Caco-2 (cell line): ENCODE results near the gene SLC30A4. TPM values are rescaled to one million over a fixed set of nuclear protein-coding genes. Genes with fewer than 3 reads are reported as not detected.

Experiments used
- BruUV-seq: library from RNA; stranded (reverse); fragments of 400-500 nt; replicated peaks from 2 replicates; lab custom pipeline; 2021; lab: Mats Ljungman, UMichigan
- CTCF ChIA-PET: fragments of 300-600 bp; sonication (Branson Sonifier 250); formaldehyde crosslinking; loops from one replicate; lab custom pipeline; 2022; ENCODE audit warnings: antibody characterized with exemption; lab: Charles Lee
- POLR2A ChIA-PET: fragments of 300-600 bp; sonication (Branson Sonifier 250); formaldehyde crosslinking; loops from one replicate; lab custom pipeline; 2022; ENCODE audit warnings: antibody characterized with exemption; lab: Charles Lee
- DNase-seq, 2 experiments: peaks; one replicate each; pipeline versions ENCODE4 v3.0.0 to v3.0.0-alpha.2; 2020 to 2022
- H3K27me3 ChIP-seq: replicated peaks from 2 replicates; pipeline ENCODE4 v1.6.0; 2011; ENCODE audit warnings: low read length; ENCODE audit not compliant: control insufficient read depth, insufficient read depth
- H3K36me3 ChIP-seq: 2 replicates; pipeline ENCODE4 v1.5.1; 2011; ENCODE audit warnings: low read length; ENCODE audit not compliant: control insufficient read depth, insufficient read depth
- H3K4me1 ChIP-seq: fragments of 250-450 bp; sonication (Bioruptor Pico); 2 replicates; pipeline ENCODE4 v1.5.1; 2020; ENCODE audit warnings: mild to moderate bottlenecking
- H3K4me3 ChIP-seq: 2 replicates; pipeline ENCODE4 v1.5.1; 2011; ENCODE audit warnings: low read depth, mild to moderate bottlenecking, control low read depth, low read length
- H3K9me3 ChIP-seq: fragments of 250-450 bp; sonication (Bioruptor Pico); 2 replicates; pipeline ENCODE4 v1.5.1; 2020; ENCODE audit warnings: mild to moderate bottlenecking, moderate library complexity
- H3K27ac Mint-ChIP-seq: one replicate; pipeline ENCODE4 v1.8.0; 2022; ENCODE audit warnings: mixed read lengths; ENCODE audit not compliant: unreplicated experiment
- H3K27me3 Mint-ChIP-seq: one replicate; pipeline ENCODE4 v1.8.0; 2022; ENCODE audit warnings: mixed read lengths; ENCODE audit not compliant: insufficient read depth, unreplicated experiment
- H3K36me3 Mint-ChIP-seq: one replicate; pipeline ENCODE4 v1.8.0; 2022; ENCODE audit warnings: mild to moderate bottlenecking, mixed read lengths; ENCODE audit not compliant: insufficient read depth, unreplicated experiment
- H3K4me1 Mint-ChIP-seq: one replicate; pipeline ENCODE4 v1.8.0; 2022; ENCODE audit warnings: low read depth, mixed read lengths; ENCODE audit not compliant: unreplicated experiment
- H3K4me3 Mint-ChIP-seq: one replicate; pipeline ENCODE4 v1.8.0; 2022; ENCODE audit warnings: mild to moderate bottlenecking, moderate library complexity, mixed read lengths; ENCODE audit not compliant: unreplicated experiment
- H3K9me3 Mint-ChIP-seq: one replicate; pipeline ENCODE4 v1.8.0; 2022; ENCODE audit warnings: mixed read lengths; ENCODE audit not compliant: unreplicated experiment
- CTCF ChIP-seq, 2 experiments: fragments of 200-600 bp in 1 of 2; IDR thresholded peaks; 1 replicate in 1 of 2; 2 replicates in 1 of 2; pipeline versions ENCODE4 v1.5.1 to v1.8.0; 2011 to 2022; ENCODE audit warnings: antibody characterized with exemption in 1 of 2, control low read depth in 1 of 2, inconsistent platforms in 1 of 2, low read depth in 1 of 2, low read length in 1 of 2, mild to moderate bottlenecking in 1 of 2, moderate library complexity in 1 of 2; ENCODE audit not compliant: insufficient read depth in 1 of 2, severe bottlenecking in 1 of 2, unreplicated experiment in 1 of 2
- intact Hi-C: fragments of 100-400 bp; cut with micrococcal nuclease; formaldehyde crosslinking; loops from one replicate; pipeline ENCODE4 v1.10.0; 2022; ENCODE audit not compliant: unreplicated experiment
- total RNA-seq: library from RNA; stranded (reverse); gene quantifications from 2 replicates; pipeline ENCODE4 v1.2.3, GENCODE V29; 2022

SLC30A4 gene
- total RNA-seq, 1 experiment from 2014 or later = 0.61 TPM

GRCh38 chr15:45548753-45549520 lies 26.4 kb upstream of the SLC30A4 start:
- no peak overlapping the region for H3K4me3 ChIP-seq
- no peaks in the 10 kb centered on the region for H3K4me1 ChIP-seq
- BruUV-seq = no TSS peak
- H3K36me3 ChIP-seq = no peaks in the 10 kb centered on the region
- no peaks in the 10 kb centered on the region for H3K27me3 Mint-ChIP-seq
- H3K27ac Mint-ChIP-seq = no peak overlapping the region
- H3K4me1 Mint-ChIP-seq = no peaks in the 10 kb centered on the region
- H3K9me3 ChIP-seq = no peaks in the 10 kb centered on the region
- H3K36me3 Mint-ChIP-seq = no peaks in the 10 kb centered on the region
- H3K4me3 Mint-ChIP-seq = no peak overlapping the region
- no peak for DNase-seq
- intact Hi-C loops = no loop called here
- H3K27me3 ChIP-seq = no peaks in the 10 kb centered on the region
- ChIA-PET CTCF (no interaction called here), POLR2A (no interaction called here)
- TF ChIP-seq CTCF (IDR thresholded peaks at IDR 0.05; ENCODE audit: insufficient read depth in 1 of 2, low read depth in 1 of 2, low read length in 1 of 2, severe bottlenecking in 1 of 2, unreplicated experiment in 1 of 2) = no peak
- H3K9me3 Mint-ChIP-seq = no peaks in the 10 kb centered on the region

GRCh38 chr15:45546789-45547188 lies 24.2 kb upstream of the SLC30A4 start:
- Histone ChIP-seq H3K4me3 (no peak overlapping the region), H3K36me3 (no peaks in the 10 kb centered on the region), H3K4me1 (no peaks in the 10 kb centered on the region), H3K27me3 (no peaks in the 10 kb centered on the region), H3K9me3 (no peaks in the 10 kb centered on the region)
- no peaks in the 10 kb centered on the region for H3K36me3 Mint-ChIP-seq
- intact Hi-C loops = no loop called here
- BruUV-seq = no TSS peak
- ChIA-PET CTCF (no interaction called here), POLR2A (interaction anchor here (0.7 kb wide), 1 partner anchor 368 kb away, joined by 3 read pairs; no protein-coding TSS in a partner anchor)
- TF ChIP-seq CTCF (IDR thresholded peaks at IDR 0.05; ENCODE audit: insufficient read depth in 1 of 2, low read depth in 1 of 2, low read length in 1 of 2, severe bottlenecking in 1 of 2, unreplicated experiment in 1 of 2) = no peak
- no peaks in the 10 kb centered on the region for H3K27me3 Mint-ChIP-seq
- H3K4me3 Mint-ChIP-seq = no peak overlapping the region
- no peaks in the 10 kb centered on the region for H3K9me3 Mint-ChIP-seq
- H3K27ac Mint-ChIP-seq = no peak overlapping the region
- no peak for DNase-seq
- no peaks in the 10 kb centered on the region for H3K4me1 Mint-ChIP-seq

GRCh38 chr15:45544266-45545023 lies 21.9 kb upstream of the SLC30A4 start:
- H3K4me1 ChIP-seq = no peaks in the 10 kb centered on the region
- no peaks in the 10 kb centered on the region for H3K36me3 ChIP-seq
- Mint-ChIP-seq H3K4me1 (no peaks in the 10 kb centered on the region), H3K27ac (no peak overlapping the region), H3K4me3 (no peak overlapping the region), H3K27me3 (no peaks in the 10 kb centered on the region), H3K9me3 (no peaks in the 10 kb centered on the region), H3K36me3 (no peaks in the 10 kb centered on the region)
- POLR2A ChIA-PET = no interaction called here
- no TSS peak for BruUV-seq
- intact Hi-C loops = no loop called here
- DNase-seq = no peak
- H3K4me3 ChIP-seq = no peak overlapping the region
- no peaks in the 10 kb centered on the region for H3K9me3 ChIP-seq
- CTCF ChIA-PET = no interaction called here
- no peak for TF ChIP-seq CTCF (IDR thresholded peaks at IDR 0.05; ENCODE audit: insufficient read depth in 1 of 2, low read depth in 1 of 2, low read length in 1 of 2, severe bottlenecking in 1 of 2, unreplicated experiment in 1 of 2)
- no peaks in the 10 kb centered on the region for H3K27me3 ChIP-seq
